ENCODE data around the gene CACNA2D2. TPM values are rescaled to one million over a fixed set of nuclear protein-coding genes. Genes with fewer than 3 reads are reported as not detected.
"Not testable (repeated sequence)": the region's sequence is repeated elsewhere in the genome, so short reads cannot be mapped to it uniquely, and the experiment has no call there.

Gene CACNA2D2
- total RNA-seq, 1 donor from 2014 or later, result 1.00 TPM

GRCh38 chr3:50515565-50516439 lies 12.4 kb upstream of the CACNA2D2 start:
- no peaks in the 10 kb centered on the region for H3K36me3 Mint-ChIP-seq (ENCODE audit: low read depth, unreplicated experiment)
- H4K20me1 ChIP-seq (ENCODE audit: insufficient read depth, low read length), result no peaks in the 10 kb centered on the region
- FAIRE-seq (no peak), DNase-seq (ENCODE audit: low read depth) (no peak)
- H3K9me3 ChIP-seq (ENCODE audit: insufficient read depth, low read depth, low read length), result no peaks in the 10 kb centered on the region
- H3K9ac ChIP-seq (ENCODE audit: low read length), result no peak overlapping the region
- H3K4me2 ChIP-seq (ENCODE audit: low read length), result peak overlapping the region; percentile 55
- peaks cover 12% of the 10 kb centered on the region for H3K4me1 Mint-ChIP-seq (ENCODE audit: low read depth, unreplicated experiment)
- H3K27ac Mint-ChIP-seq (ENCODE audit: unreplicated experiment), result peak overlapping the region; percentile 58
- H3K27ac ChIP-seq (ENCODE audit: low read depth, low read length), result no peak overlapping the region
- peak overlapping the region; percentile 9 for H2AFZ ChIP-seq (ENCODE audit: low read depth, low read length)
- H3K36me3 ChIP-seq (ENCODE audit: insufficient read depth, low read length), result no peaks in the 10 kb centered on the region
- H3K27me3 Mint-ChIP-seq (ENCODE audit: low read depth, unreplicated experiment), result peaks cover 62% of the 10 kb centered on the region
- H3K4me3 ChIP-seq (ENCODE audit: insufficient read depth, low read depth, low read length), result no peak overlapping the region
- H3K9me3 Mint-ChIP-seq (ENCODE audit: unreplicated experiment), result no peaks in the 10 kb centered on the region
- no peak for TF ChIP-seq EZH2 (IDR thresholded peaks at IDR 0.05; ENCODE audit: insufficient read depth, low read length)
- H3K27me3 ChIP-seq (ENCODE audit: insufficient read depth, low read length), result peaks cover 12% of the 10 kb centered on the region
- no peaks in the 10 kb centered on the region for H3K4me1 ChIP-seq (ENCODE audit: insufficient read depth, low read length)
- H3K79me2 ChIP-seq (ENCODE audit: insufficient read depth, low read length), result no peaks in the 10 kb centered on the region
- no peak overlapping the region for H3K4me3 Mint-ChIP-seq (ENCODE audit: unreplicated experiment)

GRCh38 chr3:50512908-50513307 lies 9.5 kb upstream of the CACNA2D2 start:
- not testable (repeated sequence) for H3K79me2 ChIP-seq (ENCODE audit: insufficient read depth, low read length); H3K4me3 Mint-ChIP-seq (ENCODE audit: unreplicated experiment); H3K27ac ChIP-seq (ENCODE audit: low read depth, low read length); DNase-seq (ENCODE audit: low read depth); H3K9me3 Mint-ChIP-seq (ENCODE audit: unreplicated experiment); FAIRE-seq; H3K9me3 ChIP-seq (ENCODE audit: insufficient read depth, low read depth, low read length); H3K36me3 ChIP-seq (ENCODE audit: insufficient read depth, low read length); H2AFZ ChIP-seq (ENCODE audit: low read depth, low read length); H3K4me3 ChIP-seq (ENCODE audit: insufficient read depth, low read depth, low read length); H3K9ac ChIP-seq (ENCODE audit: low read length); H3K4me1 ChIP-seq (ENCODE audit: insufficient read depth, low read length); H4K20me1 ChIP-seq (ENCODE audit: insufficient read depth, low read length); H3K36me3 Mint-ChIP-seq (ENCODE audit: low read depth, unreplicated experiment); H3K4me2 ChIP-seq (ENCODE audit: low read length); H3K27ac Mint-ChIP-seq (ENCODE audit: unreplicated experiment)
- H3K27me3 ChIP-seq (ENCODE audit: insufficient read depth, low read length), result peaks cover 13% of the 10 kb centered on the region
- peaks cover 67% of the 10 kb centered on the region for H3K27me3 Mint-ChIP-seq (ENCODE audit: low read depth, unreplicated experiment)
- peaks cover 12% of the 10 kb centered on the region for H3K4me1 Mint-ChIP-seq (ENCODE audit: low read depth, unreplicated experiment)

GRCh38 chr3:50512131-50512530 lies 8.7 kb upstream of the CACNA2D2 start:
- Mint-ChIP-seq H3K36me3 (ENCODE audit: low read depth, unreplicated experiment) (no peaks in the 10 kb centered on the region), H3K4me1 (ENCODE audit: low read depth, unreplicated experiment) (peaks cover 12% of the 10 kb centered on the region), H3K4me3 (ENCODE audit: unreplicated experiment) (no peak overlapping the region), H3K27me3 (ENCODE audit: low read depth, unreplicated experiment) (peaks cover 69% of the 10 kb centered on the region), H3K9me3 (ENCODE audit: unreplicated experiment) (peaks cover 3% of the 10 kb centered on the region), H3K27ac (ENCODE audit: unreplicated experiment) (no peak overlapping the region)
- H3K79me2 ChIP-seq (ENCODE audit: insufficient read depth, low read length), result no peaks in the 10 kb centered on the region
- no peak overlapping the region for H2AFZ ChIP-seq (ENCODE audit: low read depth, low read length)
- no peaks in the 10 kb centered on the region for H3K36me3 ChIP-seq (ENCODE audit: insufficient read depth, low read length)
- no peaks in the 10 kb centered on the region for H3K9me3 ChIP-seq (ENCODE audit: insufficient read depth, low read depth, low read length)
- no peak for FAIRE-seq
- H4K20me1 ChIP-seq (ENCODE audit: insufficient read depth, low read length), result no peaks in the 10 kb centered on the region
- no peak overlapping the region for H3K9ac ChIP-seq (ENCODE audit: low read length)
- H3K27me3 ChIP-seq (ENCODE audit: insufficient read depth, low read length), result peaks cover 13% of the 10 kb centered on the region
- no peak for TF ChIP-seq CTCF (IDR thresholded peaks at IDR 0.05; ENCODE audit: insufficient read depth, low read depth, low read length)
- TF ChIP-seq EZH2 (IDR thresholded peaks at IDR 0.05; ENCODE audit: insufficient read depth, low read length), result no peak
- no peaks in the 10 kb centered on the region for H3K4me1 ChIP-seq (ENCODE audit: insufficient read depth, low read length)
- DNase-seq (ENCODE audit: low read depth), result no peak
- no peak overlapping the region for H3K4me2 ChIP-seq (ENCODE audit: low read length)
- H3K4me3 ChIP-seq (ENCODE audit: insufficient read depth, low read depth, low read length), result no peak overlapping the region
- no peak overlapping the region for H3K27ac ChIP-seq (ENCODE audit: low read depth, low read length)
